Breast epithelium (tissue), 4 donors: ENCODE results near the gene ATP5ME. TPM values are rescaled to one million over a fixed set of nuclear protein-coding genes. Genes with fewer than 3 reads are reported as not detected.

Source experiments
- DNase-seq, 2 donors: peaks; one replicate each; pipeline ENCODE4 v3.0.0-alpha.2; 2019; ENCODE audit warnings: low spot score in 2 of 2
- H3K27ac ChIP-seq, 2 donors: fragments of 200-600 bp; sonication (generic) in 1 of 2; one replicate each; pipeline ENCODE4 v1.5.1; 2016 to 2019; ENCODE audit warnings: mild to moderate bottlenecking in 1 of 2
- H3K27me3 ChIP-seq, 2 donors: fragments of 200-600 bp; sonication (generic) in 1 of 2; one replicate each; pipeline versions ENCODE4 v1.5.1 to v1.6.0; 2017 to 2019; ENCODE audit warnings: control low read depth in 1 of 2, mild to moderate bottlenecking in 1 of 2
- H3K36me3 ChIP-seq: fragments of 200-600 bp; one replicate; pipeline ENCODE4 v1.5.1; 2019
- H3K4me1 ChIP-seq, 2 donors: fragments of 200-600 bp; sonication (generic); one replicate each; pipeline ENCODE4 v1.5.1; 2016 to 2019; ENCODE audit warnings: control low read depth in 1 of 2
- H3K4me3 ChIP-seq, 3 donors: fragments of 200-600 bp; sonication (generic); 1 replicate in 2 of 3; 2 replicates in 1 of 3; pipeline ENCODE4 v1.5.1; 2016 to 2019; ENCODE audit warnings: mild to moderate bottlenecking in 3 of 3, moderate library complexity in 2 of 3
- H3K9me3 ChIP-seq, 2 donors: fragments of 200-600 bp; sonication (generic) in 1 of 2; one replicate each; pipeline ENCODE4 v1.5.1; 2016 to 2019; ENCODE audit warnings: control low read depth in 1 of 2
- POLR2A ChIP-seq: fragments of 450-650 bp; IDR thresholded peaks from one replicate; pipeline ENCODE4 v1.6.1; 2016; ENCODE audit warnings: antibody characterized with exemption, mild to moderate bottlenecking, moderate library complexity
- POLR2AphosphoS5 ChIP-seq, 3 donors: sonication (generic); formaldehyde crosslinking; IDR thresholded peaks; one replicate each; pipeline ENCODE4 v1.6.1; 2017; ENCODE audit warnings: antibody characterized with exemption in 3 of 3
- intact Hi-C: fragments of 100-400 bp; cut with DNase I; formaldehyde crosslinking; loops from one replicate; pipeline ENCODE4 v1.15.1; 2023; ENCODE audit warnings: low total_unique reads
- total RNA-seq, 3 donors: library from RNA; depleted of rRNA; stranded (reverse); fragments of >200 nt; gene quantifications; one replicate each; pipeline ENCODE4 v1.1.0, GENCODE V29; 2016
- TF ChIP-seq, protein P1 (sequence below), 3 donors: fragments of 450-650 bp; IDR thresholded peaks; one replicate each; pipeline ENCODE4 v1.5.1; 2016 to 2017; ENCODE audit warnings: antibody characterized with exemption in 3 of 3, mild to moderate bottlenecking in 3 of 3, moderate library complexity in 3 of 3

The ATP5ME gene
- total RNA-seq, 3 donors from 2014 or later = 108 to 179 (median 128) TPM

DNA sequence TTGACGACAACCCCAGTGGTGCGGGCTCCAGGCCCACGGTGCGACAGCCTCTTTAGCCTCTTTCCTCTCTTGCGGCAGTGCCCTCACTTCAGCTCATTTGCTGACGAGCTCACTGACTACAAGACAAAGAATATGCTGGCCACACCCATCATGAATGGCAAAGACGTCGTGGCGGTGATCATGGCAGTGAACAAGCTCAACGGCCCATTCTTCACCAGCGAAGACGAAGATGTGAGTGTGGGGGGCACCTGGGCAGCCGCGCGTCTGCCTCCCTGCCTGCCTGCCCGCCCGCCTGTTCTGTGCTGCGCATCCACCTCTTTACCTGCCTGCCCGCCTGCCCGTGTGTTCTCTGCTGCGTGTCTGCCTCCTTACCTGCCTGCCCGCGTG lies 39.5 kb downstream of the ATP5ME start:
- DNase-seq = no peak
- intact Hi-C loops = no loop called here

DNA sequence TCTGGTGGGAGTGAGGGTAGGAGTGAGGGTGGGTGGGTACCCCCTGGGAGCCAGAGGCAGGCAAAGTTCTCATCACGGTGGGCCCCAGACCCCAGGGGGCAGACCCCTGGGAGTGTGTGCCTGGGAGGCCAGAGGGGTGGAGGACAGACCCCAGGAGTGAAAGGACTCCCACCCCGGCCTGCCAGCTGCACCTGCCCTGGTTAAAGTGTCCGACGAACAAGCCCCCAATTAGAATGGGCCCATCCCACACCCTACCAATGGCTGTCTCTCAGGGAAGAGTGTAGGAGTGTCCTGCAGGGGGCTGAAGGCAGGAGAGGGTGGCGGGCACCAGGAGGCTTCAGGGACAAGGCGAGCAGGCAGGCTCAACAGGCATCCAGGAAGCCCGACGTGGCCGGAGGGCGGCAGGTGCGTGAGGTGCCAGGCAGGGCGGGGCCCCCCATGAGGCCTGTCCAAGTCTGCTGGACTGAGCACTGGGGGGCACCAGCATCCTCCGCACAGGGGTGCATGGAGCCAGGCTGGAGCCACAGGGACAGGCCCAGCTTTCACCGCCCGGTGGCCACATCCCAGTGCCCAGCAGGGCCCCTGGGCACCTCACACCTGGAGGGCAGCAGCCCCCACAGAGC lies 40.0 kb downstream of the ATP5ME start:
- intact Hi-C loops = no loop called here
- Histone ChIP-seq H3K27me3 (peaks cover 0 to 36% of the 10 kb centered on the region in 2 donors), H3K36me3 (no peaks in the 10 kb centered on the region)

More for the DNA sequence above, 39.5 kb downstream of the ATP5ME start:
- Histone ChIP-seq H3K27ac (no peak overlapping the region), H3K4me3 (no peak overlapping the region), H3K9me3 (no peaks in the 10 kb centered on the region), H3K36me3 (no peaks in the 10 kb centered on the region), H3K27me3 (peaks cover 0 to 39% of the 10 kb centered on the region in 2 donors), H3K4me1 (no peaks in the 10 kb centered on the region)
- TF ChIP-seq, protein P1, sequence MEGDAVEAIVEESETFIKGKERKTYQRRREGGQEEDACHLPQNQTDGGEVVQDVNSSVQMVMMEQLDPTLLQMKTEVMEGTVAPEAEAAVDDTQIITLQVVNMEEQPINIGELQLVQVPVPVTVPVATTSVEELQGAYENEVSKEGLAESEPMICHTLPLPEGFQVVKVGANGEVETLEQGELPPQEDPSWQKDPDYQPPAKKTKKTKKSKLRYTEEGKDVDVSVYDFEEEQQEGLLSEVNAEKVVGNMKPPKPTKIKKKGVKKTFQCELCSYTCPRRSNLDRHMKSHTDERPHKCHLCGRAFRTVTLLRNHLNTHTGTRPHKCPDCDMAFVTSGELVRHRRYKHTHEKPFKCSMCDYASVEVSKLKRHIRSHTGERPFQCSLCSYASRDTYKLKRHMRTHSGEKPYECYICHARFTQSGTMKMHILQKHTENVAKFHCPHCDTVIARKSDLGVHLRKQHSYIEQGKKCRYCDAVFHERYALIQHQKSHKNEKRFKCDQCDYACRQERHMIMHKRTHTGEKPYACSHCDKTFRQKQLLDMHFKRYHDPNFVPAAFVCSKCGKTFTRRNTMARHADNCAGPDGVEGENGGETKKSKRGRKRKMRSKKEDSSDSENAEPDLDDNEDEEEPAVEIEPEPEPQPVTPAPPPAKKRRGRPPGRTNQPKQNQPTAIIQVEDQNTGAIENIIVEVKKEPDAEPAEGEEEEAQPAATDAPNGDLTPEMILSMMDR (IDR thresholded peaks at IDR 0.05) = no peak
- TF ChIP-seq POLR2AphosphoS5 (IDR thresholded peaks at IDR 0.05) (no peak), POLR2A (no peak)

GRCh38 chr4:633406-633805 lies 40.7 kb downstream of the ATP5ME start:
- no peak for DNase-seq
- intact Hi-C loops = no loop called here
- Histone ChIP-seq H3K27me3 (peaks cover 0 to 40% of the 10 kb centered on the region in 2 donors), H3K4me1 (no peaks in the 10 kb centered on the region), H3K27ac (no peak overlapping the region), H3K9me3 (no peaks in the 10 kb centered on the region), H3K4me3 (no peak overlapping the region), H3K36me3 (no peaks in the 10 kb centered on the region)
- TF ChIP-seq POLR2AphosphoS5 (IDR thresholded peaks at IDR 0.05) = no peak
- TF ChIP-seq, protein P1 (IDR thresholded peaks at IDR 0.05) = no peak
- no peak for TF ChIP-seq POLR2A

More for the DNA sequence above, 40.0 kb downstream of the ATP5ME start:
- no peaks in the 10 kb centered on the region for H3K4me1 ChIP-seq
- TF ChIP-seq POLR2A (no peak), POLR2AphosphoS5 (IDR thresholded peaks at IDR 0.05) (no peak)
- TF ChIP-seq, protein P1 (IDR thresholded peaks at IDR 0.05) = no peak
- no peak overlapping the region for H3K4me3 ChIP-seq
- no peaks in the 10 kb centered on the region for H3K9me3 ChIP-seq
- no peak overlapping the region for H3K27ac ChIP-seq
- DNase-seq = no peak

DNA sequence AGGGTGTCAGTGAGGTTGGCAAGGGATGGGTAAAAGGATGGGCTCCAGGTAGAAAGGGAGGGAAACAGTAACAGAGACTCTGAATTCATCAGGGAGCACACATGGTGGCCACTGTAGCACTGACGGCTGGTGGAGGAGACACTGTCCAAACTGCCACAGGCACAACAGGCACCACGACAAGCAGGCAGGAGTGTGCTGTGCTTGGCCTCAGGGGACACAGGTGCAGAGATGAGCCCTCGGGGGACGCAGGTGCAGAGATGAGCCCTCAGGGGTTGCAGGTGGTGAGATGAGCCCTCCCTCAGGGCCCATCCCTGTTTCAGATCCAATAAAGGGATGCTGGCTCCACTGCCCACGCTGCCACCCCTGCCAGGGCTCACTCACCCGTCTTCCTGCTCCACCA lies 41.1 kb downstream of the ATP5ME start:
- no peaks in the 10 kb centered on the region for H3K36me3 ChIP-seq
- no peak for DNase-seq
- H3K4me1 ChIP-seq = no peaks in the 10 kb centered on the region
- H3K9me3 ChIP-seq = no peaks in the 10 kb centered on the region
- H3K27me3 ChIP-seq = peaks cover 0 to 38% of the 10 kb centered on the region in 2 donors
- intact Hi-C loops = no loop called here
- no peak for TF ChIP-seq POLR2A
- TF ChIP-seq, protein P1 (IDR thresholded peaks at IDR 0.05) = no peak
- no peak overlapping the region for H3K4me3 ChIP-seq
- no peak overlapping the region for H3K27ac ChIP-seq

GRCh38 chr4:632196-632790 lies 41.8 kb downstream of the ATP5ME start:
- no peak for DNase-seq

More at GRCh38 chr4:632196-632790, 41.8 kb downstream of the ATP5ME start:
- peaks cover 0 to 32% of the 10 kb centered on the region in 2 donors for H3K27me3 ChIP-seq
- H3K4me3 ChIP-seq = no peak overlapping the region
- no peak overlapping the region for H3K27ac ChIP-seq
- no peaks in the 10 kb centered on the region for H3K9me3 ChIP-seq
- TF ChIP-seq, protein P1 (IDR thresholded peaks at IDR 0.05) = no peak
- no peaks in the 10 kb centered on the region for H3K4me1 ChIP-seq
- intact Hi-C loops = no loop called here
- H3K36me3 ChIP-seq = no peaks in the 10 kb centered on the region
